HG03025 (cell line): ENCODE results near the gene FMNL2.

Experiments used
- ATAC-seq: cut with Tn5 transposase; IDR thresholded peaks from one replicate; pipeline ENCODE4 v1.9.1; 2021; ENCODE audit warnings: mild to moderate bottlenecking, moderate library complexity; ENCODE audit not compliant: unreplicated experiment, low FRiP score

FMNL2 gene

GRCh38 chr2:152664725-152665124 lies 329.8 kb downstream of the FMNL2 start:
- ATAC-seq, result no peak

GRCh38 chr2:152674334-152674733 lies 339.4 kb downstream of the FMNL2 start:
- no peak for ATAC-seq

- no peak for ATAC-seq
Observed at GRCh38 chr2:152676461-152676860, 341.5 kb downstream of the FMNL2 start.

- ATAC-seq, result no peak
Observed at GRCh38 chr2:152678808-152679207, 343.8 kb downstream of the FMNL2 start.

- no peak for ATAC-seq
Observed at GRCh38 chr2:152682663-152683062, 347.7 kb downstream of the FMNL2 start.

- ATAC-seq, result no peak
Observed at GRCh38 chr2:152683400-152683799, 348.4 kb downstream of the FMNL2 start.

GRCh38 chr2:152686321-152686720 lies 351.3 kb downstream of the FMNL2 start:
- ATAC-seq, result no peak

GRCh38 chr2:152693033-152693432 lies 358.1 kb downstream of the FMNL2 start:
- peak; percentile 87 for ATAC-seq

- no peak for ATAC-seq
Observed at GRCh38 chr2:152694161-152694661, 359.2 kb downstream of the FMNL2 start.

GRCh38 chr2:152695763-152696162 lies 360.8 kb downstream of the FMNL2 start:
- no peak for ATAC-seq

GRCh38 chr2:152696476-152696875 lies 361.5 kb downstream of the FMNL2 start:
- no peak for ATAC-seq
